Adipocyte (in vitro differentiated cells): ENCODE data around the gene KIF21B.

Source experiments
- DNase-seq: peaks from one replicate; pipeline ENCODE4 v3.0.0-alpha.2; 2015; ENCODE audit warnings: low read depth
- H3K27me3 ChIP-seq: replicated peaks from 2 replicates; pipeline ENCODE4 v1.7.0; 2013; ENCODE audit warnings: mild to moderate bottlenecking, low read length, moderate library complexity; ENCODE audit not compliant: control insufficient read depth, insufficient read depth
- H3K36me3 ChIP-seq: 2 replicates; pipeline ENCODE4 v1.7.0; 2013; ENCODE audit warnings: low read length, mild to moderate bottlenecking, moderate library complexity; ENCODE audit not compliant: control insufficient read depth, insufficient read depth, severe bottlenecking
- H3K4me1 ChIP-seq: 2 replicates; pipeline ENCODE4 v1.7.0; 2013; ENCODE audit warnings: mild to moderate bottlenecking, low read length, moderate library complexity; ENCODE audit not compliant: control insufficient read depth, insufficient read depth
- H3K4me3 ChIP-seq: 2 replicates; pipeline ENCODE4 v1.7.0; 2013; ENCODE audit warnings: mild to moderate bottlenecking, low read length, moderate library complexity
- H3K9ac ChIP-seq: 2 replicates; pipeline ENCODE4 v1.7.0; 2013; ENCODE audit warnings: mild to moderate bottlenecking, low read length, moderate library complexity
- H3K9me3 ChIP-seq: 2 replicates; pipeline ENCODE4 v1.7.0; 2013; ENCODE audit warnings: mild to moderate bottlenecking, low read length, moderate library complexity; ENCODE audit not compliant: control insufficient read depth

KIF21B gene

DNA sequence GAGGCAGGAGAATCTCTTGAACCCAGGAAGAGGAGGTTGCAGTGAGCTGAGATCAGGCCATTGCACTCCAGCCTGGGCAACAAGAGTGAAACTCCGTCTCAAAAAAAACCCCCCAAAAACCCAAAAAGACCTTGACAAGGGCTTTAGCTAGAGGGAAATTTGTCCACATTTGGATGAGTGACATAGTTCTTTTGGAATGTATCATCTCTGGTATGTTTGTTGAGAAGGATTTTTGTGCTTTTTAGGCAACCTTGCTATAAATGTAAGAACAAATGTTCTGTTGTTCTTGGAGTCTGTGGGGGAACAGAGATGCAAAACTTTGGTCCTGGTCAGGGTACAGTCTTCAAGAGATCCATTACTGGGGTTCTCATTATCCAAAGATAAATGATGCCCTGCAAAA is 99.9 kb downstream of the KIF21B start:
- peak; percentile 50 for DNase-seq
- H3K9me3 ChIP-seq, result no peaks in the 10 kb centered on the region
- no peak overlapping the region for H3K4me3 ChIP-seq
- H3K27me3 ChIP-seq, result peaks cover 18% of the 10 kb centered on the region
- no peak overlapping the region for H3K9ac ChIP-seq
- H3K36me3 ChIP-seq, result no peaks in the 10 kb centered on the region
- H3K4me1 ChIP-seq, result no peaks in the 10 kb centered on the region

DNA sequence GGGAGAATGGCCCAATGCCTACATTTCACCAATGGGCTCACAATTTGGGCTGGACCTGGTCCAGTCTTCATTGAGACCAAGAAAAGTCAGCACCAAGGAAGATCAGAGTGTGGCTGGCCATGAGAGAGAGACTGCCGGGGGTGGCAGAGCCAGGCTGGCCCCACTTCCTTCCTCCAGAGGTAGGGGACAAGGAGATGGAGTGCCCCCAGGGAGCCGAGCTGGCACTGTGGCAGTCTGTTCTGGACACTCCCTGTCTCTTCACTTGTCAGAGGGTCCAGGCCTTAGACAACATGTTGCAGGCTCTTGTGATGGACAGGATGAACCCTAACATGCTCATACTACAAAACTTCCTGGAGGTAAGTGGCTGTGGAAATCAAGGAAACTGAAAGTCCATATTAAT is 101.1 kb downstream of the KIF21B start:
- no peaks in the 10 kb centered on the region for H3K9me3 ChIP-seq
- H3K27me3 ChIP-seq, result peaks cover 18% of the 10 kb centered on the region
- DNase-seq, result no peak
- no peak overlapping the region for H3K4me3 ChIP-seq
- no peaks in the 10 kb centered on the region for H3K36me3 ChIP-seq
- H3K4me1 ChIP-seq, result no peaks in the 10 kb centered on the region
- H3K9ac ChIP-seq, result no peak overlapping the region

DNA sequence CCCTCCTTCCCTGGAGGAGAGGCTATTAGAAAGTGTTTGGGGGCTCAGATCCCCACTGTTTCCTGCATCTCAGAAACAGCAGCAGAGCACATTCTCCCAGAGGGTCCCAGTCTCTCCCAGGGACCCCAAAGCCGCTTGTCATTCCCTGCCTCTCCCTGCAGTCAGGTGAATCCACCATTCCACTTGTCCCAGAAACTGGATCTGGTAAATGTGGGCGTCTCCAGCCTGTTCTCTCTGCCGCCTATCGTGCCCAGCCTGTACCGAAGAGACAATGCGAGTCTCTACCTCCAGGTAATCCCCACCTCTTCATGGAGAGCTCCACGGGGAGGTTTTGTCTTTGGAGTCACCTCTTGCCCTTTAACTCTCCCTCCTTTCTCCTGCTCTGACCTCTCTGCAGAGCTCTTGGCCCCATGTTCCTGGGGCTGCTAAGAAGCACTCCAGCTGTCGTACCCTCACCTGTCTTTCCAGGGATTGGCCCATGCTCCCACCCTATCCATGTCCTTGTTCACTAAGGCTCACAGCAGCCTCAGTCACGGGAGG is 101.9 kb downstream of the KIF21B start:
- Histone ChIP-seq H3K9me3 (no peaks in the 10 kb centered on the region), H3K27me3 (peaks cover 19% of the 10 kb centered on the region), H3K4me1 (no peaks in the 10 kb centered on the region), H3K36me3 (no peaks in the 10 kb centered on the region), H3K9ac (no peak overlapping the region), H3K4me3 (no peak overlapping the region)
- no peak for DNase-seq
